ENCODE results near the gene SELENOV.

The SELENOV gene

GRCh38 chr19:39494661-39495060 lies 20.3 kb upstream of the SELENOV start:
- no peak for DNase-seq

GRCh38 chr19:39496063-39496462 lies 18.9 kb upstream of the SELENOV start:
- no peak for DNase-seq

GRCh38 chr19:39497701-39497995 lies 17.3 kb upstream of the SELENOV start:
- DNase-seq: no peak

- peak; percentile 16 for DNase-seq
Observed at GRCh38 chr19:39497996-39498797, 16.7 kb upstream of the SELENOV start.

GRCh38 chr19:39498798-39499642 lies 15.9 kb upstream of the SELENOV start, which contains the start of gene DLL3:
DLL3 (plus strand) TSS chr19:39498947; CDS start chr19:39498975, 28 bp downstream.
- DNase-seq: peak; percentile 19

- DNase-seq: no peak
Observed at GRCh38 chr19:39499932-39500331, 15.0 kb upstream of the SELENOV start.

- DNase-seq: no peak
Observed at GRCh38 chr19:39500543-39500942, 14.4 kb upstream of the SELENOV start.

- DNase-seq: no peak
Observed at GRCh38 chr19:39501340-39501739, 13.6 kb upstream of the SELENOV start.

- peak; percentile 81 for DNase-seq
Observed at GRCh38 chr19:39502640-39503417, 12.1 kb upstream of the SELENOV start.

- DNase-seq: no peak
Observed at GRCh38 chr19:39506598-39506943, 8.4 kb upstream of the SELENOV start.

GRCh38 chr19:39506944-39507714 lies 7.8 kb upstream of the SELENOV start:
- DNase-seq: peak; percentile 65

- DNase-seq: no peak
Observed at GRCh38 chr19:39507715-39508364, 7.1 kb upstream of the SELENOV start.

- no peak for DNase-seq
Observed at GRCh38 chr19:39508629-39509028, 6.3 kb upstream of the SELENOV start.

GRCh38 chr19:39509233-39509632 lies 5.7 kb upstream of the SELENOV start:
- no peak for DNase-seq

GRCh38 chr19:39512988-39513387 lies 2.0 kb upstream of the SELENOV start:
- no peak for DNase-seq

- DNase-seq: no peak
Observed at GRCh38 chr19:39515551-39516191, 732 bp downstream of the SELENOV start.

- DNase-seq: no peak
Observed at GRCh38 chr19:39516270-39516669, 1.3 kb downstream of the SELENOV start.

- no peak for DNase-seq
Observed at GRCh38 chr19:39517432-39517831, 2.5 kb downstream of the SELENOV start.

- DNase-seq: no peak
Observed at GRCh38 chr19:39518458-39518857, 3.5 kb downstream of the SELENOV start.

GRCh38 chr19:39518975-39519374 lies 4.0 kb downstream of the SELENOV start:
- no peak for DNase-seq
